OCI-LY3 (cell line): ENCODE measurements around the gene HPS4.

Experiments
- H2AFZ ChIP-seq: fragments of 200-600, 300-600 bp; shearing (Covaris generic); 2 replicates; pipeline ENCODE4 v1.6.0; 2014; ENCODE audit warnings: antibody characterized with exemption, low read depth, low read length
- H3K27ac ChIP-seq: fragments of 200-600, 300-600 bp; sonication (generic); 2 replicates; pipeline ENCODE4 v1.5.1; 2014; ENCODE audit warnings: mild to moderate bottlenecking, low read length, moderate library complexity, mixed read lengths
- H3K27me3 ChIP-seq: fragments of 200-600, 300-600 bp; sonication (generic); 2 replicates; pipeline ENCODE4 v1.6.1; 2014; ENCODE audit warnings: low read depth, low read length, mixed read lengths
- H3K36me3 ChIP-seq: fragments of 200-600, 300-600 bp; sonication (generic); replicated peaks from 2 replicates; pipeline ENCODE3; 2014; ENCODE audit warnings: low read depth, low read length, mixed read lengths
- H3K4me1 ChIP-seq: fragments of 300-600, 200-600 bp; sonication (generic); 2 replicates; pipeline ENCODE4 v1.6.1; 2014; ENCODE audit warnings: low read length, mixed read lengths
- H3K4me2 ChIP-seq: fragments of 200-600, 300-600 bp; sonication (generic); 2 replicates; pipeline ENCODE4 v1.6.1; 2014; ENCODE audit warnings: low read length, mixed read lengths
- H3K4me3 ChIP-seq: fragments of 300-600, 200-600 bp; sonication (generic); 2 replicates; pipeline ENCODE4 v1.5.1; 2014; ENCODE audit warnings: antibody characterized with exemption, mild to moderate bottlenecking, low read length, moderate library complexity
- H3K79me2 ChIP-seq: fragments of 300-600, 200-600 bp; shearing (Covaris generic); 2 replicates; pipeline ENCODE4 v1.6.1; 2014; ENCODE audit warnings: mild to moderate bottlenecking, low read length, mixed read lengths
- H3K9ac ChIP-seq: fragments of 300-600, 200-600 bp; shearing (Covaris generic); 2 replicates; pipeline ENCODE4 v1.6.0; 2014; ENCODE audit warnings: mild to moderate bottlenecking, low read length, moderate library complexity
- H3K9me3 ChIP-seq: fragments of 200-600, 300-600 bp; shearing (Covaris generic); 2 replicates; pipeline ENCODE4 v1.6.1; 2014; ENCODE audit warnings: low read length, mixed read lengths; ENCODE audit not compliant: insufficient read depth
- H4K20me1 ChIP-seq: fragments of 200-600, 300-600 bp; sonication (generic); 2 replicates; pipeline ENCODE4 v1.6.1; 2016; ENCODE audit warnings: low read length, mixed read lengths; ENCODE audit not compliant: insufficient read depth
- CTCF ChIP-seq: fragments of 200-600, 300-600 bp; sonication (generic); IDR thresholded peaks from 2 replicates; pipeline ENCODE4 v1.5.1; 2014; ENCODE audit warnings: antibody characterized with exemption, low read length, low read depth
- EZH2phosphoT487 ChIP-seq: fragments of 200-600 bp; shearing (Covaris generic); IDR thresholded peaks from 2 replicates; pipeline ENCODE4 v1.6.1; 2018; ENCODE audit warnings: antibody characterized with exemption, mixed run types, low read depth

HPS4 gene

GRCh38 chr22:26406118-26406517 lies 77.5 kb downstream of the HPS4 start:
- no peak overlapping the region for H3K9ac ChIP-seq
- H3K4me3 ChIP-seq: no peak overlapping the region
- H3K4me2 ChIP-seq: no peak overlapping the region
- no peak overlapping the region for H2AFZ ChIP-seq
- H3K4me1 ChIP-seq: peaks cover 19% of the 10 kb centered on the region
- H3K79me2 ChIP-seq: no peaks in the 10 kb centered on the region
- no peak for TF ChIP-seq CTCF
- no peak for TF ChIP-seq EZH2phosphoT487
- H3K36me3 ChIP-seq: no peaks in the 10 kb centered on the region
- no peak overlapping the region for H3K27ac ChIP-seq
- no peaks in the 10 kb centered on the region for H4K20me1 ChIP-seq
- peaks cover 8% of the 10 kb centered on the region; the same call in 1 of the 2 replicates for H3K27me3 ChIP-seq
- H3K9me3 ChIP-seq: no peaks in the 10 kb centered on the region

- Histone ChIP-seq H3K27ac (no peak overlapping the region), H3K27me3 (peaks cover 6% of the 10 kb centered on the region; the same call in 1 of the 2 replicates), H3K79me2 (no peaks in the 10 kb centered on the region), H3K9ac (peak overlapping the region; percentile 32; the same call in 1 of the 2 replicates), H3K9me3 (no peaks in the 10 kb centered on the region), H2AFZ (no peak overlapping the region), H3K36me3 (no peaks in the 10 kb centered on the region), H4K20me1 (no peaks in the 10 kb centered on the region), H3K4me1 (peaks cover 25% of the 10 kb centered on the region), H3K4me2 (peak overlapping the region; percentile 71), H3K4me3 (peak overlapping the region; percentile 46)
- TF ChIP-seq CTCF (no peak), EZH2phosphoT487 (no peak)
Observed at GRCh38 chr22:26404851-26405421, 78.6 kb downstream of the HPS4 start.

DNA sequence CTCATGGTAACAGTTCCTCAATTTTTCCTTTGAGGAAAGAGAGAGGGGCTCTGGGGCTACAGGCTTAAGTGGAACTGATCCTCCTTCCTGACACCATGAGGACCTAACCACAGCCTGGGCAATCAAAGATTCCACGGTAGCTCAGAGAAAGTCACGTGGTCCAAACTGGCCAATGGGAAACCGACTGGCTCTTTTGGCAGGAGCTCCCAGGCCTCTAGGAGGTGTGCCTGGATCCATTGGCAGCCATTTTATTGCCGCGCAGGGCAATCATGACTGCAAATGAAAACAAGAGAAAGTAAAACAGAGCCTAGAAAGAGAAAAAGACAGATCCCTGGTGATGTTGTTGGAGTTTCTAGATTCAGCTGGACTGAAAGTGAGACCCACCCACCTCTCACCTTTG lies 81.9 kb downstream of the HPS4 start:
- Histone ChIP-seq H2AFZ (no peak overlapping the region), H3K4me1 (peaks cover 41% of the 10 kb centered on the region), H3K4me2 (no peak overlapping the region), H3K36me3 (no peaks in the 10 kb centered on the region), H3K9me3 (no peaks in the 10 kb centered on the region), H3K79me2 (no peaks in the 10 kb centered on the region), H3K4me3 (no peak overlapping the region), H4K20me1 (no peaks in the 10 kb centered on the region), H3K27me3 (0 out of 2 replicates have a peak, but pooled peaks cover 4% of the 10 kb centered on the region), H3K9ac (no peak overlapping the region), H3K27ac (no peak overlapping the region)
- TF ChIP-seq CTCF: no peak
- TF ChIP-seq EZH2phosphoT487: no peak
